Activated B cell treated with CpG ODN at 0.5 μM for 24 hours (primary cell): ENCODE data around the gene ECD. TPM values are rescaled to one million over a fixed set of nuclear protein-coding genes. Genes with fewer than 3 reads are reported as not detected.

Experiments
- ATAC-seq: fragments of 200-7000 bp; cut with Tn5 transposase; one replicate; pipeline ENCODE4 v1.10.0; 2021; ENCODE audit warnings: low read depth, mild to moderate bottlenecking, moderate library complexity
- CTCF ChIA-PET: fragments of 350-600 bp; sonication (Branson Sonifier 250); formaldehyde crosslinking; loops from one replicate; lab custom pipeline; 2021; ENCODE audit warnings: antibody characterized with exemption; lab: Charles Lee
- POLR2A ChIA-PET: fragments of 350-600 bp; sonication (Branson Sonifier 250); formaldehyde crosslinking; loops from one replicate; lab custom pipeline; 2021; ENCODE audit warnings: antibody characterized with exemption; lab: Charles Lee
- DNase-seq: peaks from one replicate; pipeline ENCODE4 v3.0.0; 2022
- H3K27ac Mint-ChIP-seq: one replicate; pipeline ENCODE4 v1.8.0; 2020; ENCODE audit warnings: mixed read lengths
- H3K27me3 Mint-ChIP-seq: one replicate; pipeline ENCODE4 v1.8.0; 2021; ENCODE audit warnings: mixed read lengths
- H3K36me3 Mint-ChIP-seq: one replicate; pipeline ENCODE4 v1.8.0; 2021; ENCODE audit warnings: low read depth, mixed read lengths
- H3K4me1 Mint-ChIP-seq: one replicate; pipeline ENCODE4 v1.8.0; 2021; ENCODE audit warnings: mixed read lengths
- H3K4me3 Mint-ChIP-seq: one replicate; pipeline ENCODE4 v1.8.0; 2020; ENCODE audit warnings: mild to moderate bottlenecking, mixed read lengths
- H3K9me3 Mint-ChIP-seq: one replicate; pipeline ENCODE4 v1.8.0; 2020; ENCODE audit warnings: mixed read lengths
- intact Hi-C: fragments of 100-400 bp; cut with micrococcal nuclease; formaldehyde crosslinking; loops from one replicate; pipeline ENCODE4 v1.15.1; 2024
- total RNA-seq: library from RNA; stranded (reverse); gene quantifications from 2 replicates; pipeline ENCODE4 v1.2.3, GENCODE V29; 2022
- TF ChIP-seq, protein P1 (sequence below): fragments of 200-600 bp; IDR thresholded peaks from one replicate; pipeline ENCODE4 v1.8.0; 2022; ENCODE audit warnings: antibody characterized with exemption, mild to moderate bottlenecking

ECD gene
- total RNA-seq, 1 donor from 2014 or later, result 35.0 TPM

DNA sequence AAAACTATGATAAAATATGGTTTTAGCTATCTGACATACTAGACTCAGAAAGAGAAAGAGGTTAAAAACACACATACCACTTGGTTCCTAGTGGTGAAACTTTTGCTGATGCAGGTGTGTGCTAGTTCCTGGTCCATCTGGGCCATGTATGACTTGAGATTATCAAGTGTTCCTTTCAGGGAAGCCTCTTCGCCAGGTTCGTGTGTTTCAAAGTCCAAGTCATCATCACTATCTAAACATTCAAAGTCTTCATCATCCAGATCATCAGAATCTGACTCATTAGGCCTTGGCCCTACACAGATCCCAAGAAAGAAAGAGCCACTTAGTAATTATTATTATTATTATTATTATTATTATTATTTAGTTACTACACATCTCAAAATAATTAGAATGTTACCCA lies 31.2 kb downstream of the ECD start:
- peaks cover 81% of the 10 kb centered on the region for H3K36me3 Mint-ChIP-seq
- peaks cover 17% of the 10 kb centered on the region for H3K4me1 Mint-ChIP-seq
- no peak for ATAC-seq
- TF ChIP-seq, protein P1, sequence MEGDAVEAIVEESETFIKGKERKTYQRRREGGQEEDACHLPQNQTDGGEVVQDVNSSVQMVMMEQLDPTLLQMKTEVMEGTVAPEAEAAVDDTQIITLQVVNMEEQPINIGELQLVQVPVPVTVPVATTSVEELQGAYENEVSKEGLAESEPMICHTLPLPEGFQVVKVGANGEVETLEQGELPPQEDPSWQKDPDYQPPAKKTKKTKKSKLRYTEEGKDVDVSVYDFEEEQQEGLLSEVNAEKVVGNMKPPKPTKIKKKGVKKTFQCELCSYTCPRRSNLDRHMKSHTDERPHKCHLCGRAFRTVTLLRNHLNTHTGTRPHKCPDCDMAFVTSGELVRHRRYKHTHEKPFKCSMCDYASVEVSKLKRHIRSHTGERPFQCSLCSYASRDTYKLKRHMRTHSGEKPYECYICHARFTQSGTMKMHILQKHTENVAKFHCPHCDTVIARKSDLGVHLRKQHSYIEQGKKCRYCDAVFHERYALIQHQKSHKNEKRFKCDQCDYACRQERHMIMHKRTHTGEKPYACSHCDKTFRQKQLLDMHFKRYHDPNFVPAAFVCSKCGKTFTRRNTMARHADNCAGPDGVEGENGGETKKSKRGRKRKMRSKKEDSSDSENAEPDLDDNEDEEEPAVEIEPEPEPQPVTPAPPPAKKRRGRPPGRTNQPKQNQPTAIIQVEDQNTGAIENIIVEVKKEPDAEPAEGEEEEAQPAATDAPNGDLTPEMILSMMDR, result no peak
- H3K27ac Mint-ChIP-seq, result no peak overlapping the region
- no peak overlapping the region for H3K4me3 Mint-ChIP-seq
- H3K27me3 Mint-ChIP-seq, result no peaks in the 10 kb centered on the region
- intact Hi-C loops, result no loop called here
- POLR2A ChIA-PET, result interaction anchor here (1.0 kb wide), 1 partner anchor 41 kb away, joined by 7 read pairs; no protein-coding TSS in a partner anchor
- DNase-seq, result no peak
- CTCF ChIA-PET, result interaction anchor here (1.6 to 2.0 kb wide), 2 partner anchors 21 to 23 kb away, joined by 3 to 4 read pairs; no protein-coding TSS in a partner anchor
- no peaks in the 10 kb centered on the region for H3K9me3 Mint-ChIP-seq

DNA sequence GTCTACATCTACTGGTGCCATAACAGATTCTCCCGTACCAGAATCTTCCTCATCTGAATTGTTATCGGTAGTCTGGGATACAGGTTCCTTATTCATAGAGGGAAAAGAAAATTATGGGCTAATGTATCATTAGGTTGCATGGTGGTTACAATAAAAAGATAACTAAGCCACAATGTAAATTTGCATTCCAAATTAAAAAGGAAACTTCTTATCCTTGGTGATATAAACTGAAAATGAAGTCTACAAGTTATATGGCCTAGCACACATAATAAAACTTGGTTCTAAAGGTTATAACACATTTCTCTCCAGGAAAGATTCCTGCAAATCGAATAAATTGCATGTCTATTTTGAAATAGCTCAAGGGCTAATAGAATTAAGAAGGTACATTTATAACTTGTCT lies 33.1 kb downstream of the ECD start:
- no peak overlapping the region for H3K27ac Mint-ChIP-seq
- no peak overlapping the region for H3K4me3 Mint-ChIP-seq
- CTCF ChIA-PET, result interaction anchor here (2.0 kb wide), 1 partner anchor 23 kb away, joined by 4 read pairs; no protein-coding TSS in a partner anchor
- POLR2A ChIA-PET, result interaction anchor here (1.3 kb wide), 1 partner anchor 38 kb away, joined by 3 read pairs; the partner anchor contains the start of gene P4HA1
- intact Hi-C loops, result no loop called here
- DNase-seq (no peak), ATAC-seq (no peak)
- peaks cover 26% of the 10 kb centered on the region for H3K4me1 Mint-ChIP-seq
- H3K36me3 Mint-ChIP-seq, result peaks cover 79% of the 10 kb centered on the region
- TF ChIP-seq, protein P1, result no peak
- H3K27me3 Mint-ChIP-seq, result no peaks in the 10 kb centered on the region
- H3K9me3 Mint-ChIP-seq, result no peaks in the 10 kb centered on the region

DNA sequence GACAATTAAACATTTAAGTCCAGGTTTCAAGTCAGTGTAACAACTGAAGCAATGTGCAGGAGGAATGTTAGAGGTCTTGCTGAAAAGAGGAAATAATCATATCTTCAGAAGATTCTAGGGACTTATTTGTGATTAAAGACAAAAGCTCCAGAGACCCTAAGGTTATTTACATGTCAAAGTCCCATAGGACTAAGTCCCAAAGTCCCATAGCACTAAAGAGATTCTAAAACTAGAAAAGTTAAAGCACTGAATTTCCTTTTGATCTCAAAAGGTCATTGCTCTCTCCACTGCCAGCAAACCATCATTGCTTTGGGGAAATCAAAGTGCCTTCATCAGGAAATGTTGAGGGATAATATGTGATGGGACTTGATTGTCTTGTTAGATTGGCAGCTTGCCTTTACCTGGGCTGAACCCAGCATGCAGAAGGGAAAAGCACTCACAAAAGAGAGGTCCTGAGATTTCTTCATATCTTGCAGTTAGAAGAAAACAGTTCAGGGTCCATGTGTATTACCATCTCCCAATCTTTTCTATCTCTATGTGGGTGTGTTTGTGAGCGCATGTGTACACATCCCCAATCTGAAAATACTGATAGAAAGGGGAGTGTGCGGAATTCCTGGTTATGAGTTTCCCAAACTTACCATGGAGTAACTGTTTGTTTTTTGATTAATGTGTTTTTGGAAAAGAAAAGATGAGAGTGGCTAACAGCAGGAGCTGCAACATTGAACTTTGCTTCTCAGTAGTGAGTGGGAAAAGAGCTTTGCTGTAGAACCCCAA lies 35.7 kb downstream of the ECD start:
- DNase-seq (no peak), ATAC-seq (peak; percentile 78)
- TF ChIP-seq, protein P1, result no peak
- ChIA-PET CTCF (interaction anchor here (1.8 kb wide), 1 partner anchor 27 kb away, joined by 9 read pairs; no protein-coding TSS in a partner anchor), POLR2A (interaction anchor here (0.5 to 1.8 kb wide), 4 partner anchors 36 to 1056 kb away, joined by 3 to 22 read pairs (median 6); partner anchors contain the start of gene P4HA1)
- Mint-ChIP-seq H3K27me3 (no peaks in the 10 kb centered on the region), H3K36me3 (peaks cover 64% of the 10 kb centered on the region), H3K4me1 (peaks cover 22% of the 10 kb centered on the region), H3K27ac (peak overlapping the region; percentile 81), H3K4me3 (peak overlapping the region; percentile 68), H3K9me3 (no peaks in the 10 kb centered on the region)
- intact Hi-C loops, result loop anchor here (1.0 kb wide), 1 partner anchor 36 kb away; the partner anchor contains the start of gene P4HA1

DNA sequence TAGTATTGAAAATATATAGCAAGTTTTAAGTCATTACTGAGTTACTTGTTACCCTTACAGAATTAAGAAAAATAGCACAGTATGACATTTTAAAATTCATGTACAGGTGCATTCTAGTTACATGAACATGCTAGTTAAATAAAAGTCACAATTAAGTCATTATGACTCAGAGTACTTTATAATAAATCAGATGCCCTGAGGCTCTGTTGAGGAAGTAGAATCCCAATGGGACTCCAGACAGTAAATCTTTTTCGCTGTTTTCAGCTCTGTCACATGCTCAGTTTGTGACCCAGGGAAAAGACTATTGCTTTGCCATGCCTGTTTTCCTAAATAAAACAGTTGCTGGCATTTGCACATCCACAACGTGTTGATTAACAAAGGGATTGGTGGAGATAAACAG lies 36.5 kb downstream of the ECD start:
- TF ChIP-seq, protein P1, result no peak
- intact Hi-C loops, result no loop called here
- POLR2A ChIA-PET, result interaction anchor here (0.6 to 0.7 kb wide), 3 partner anchors 32 to 1056 kb away, joined by 3 to 4 read pairs (median 3); no protein-coding TSS in a partner anchor

DNA sequence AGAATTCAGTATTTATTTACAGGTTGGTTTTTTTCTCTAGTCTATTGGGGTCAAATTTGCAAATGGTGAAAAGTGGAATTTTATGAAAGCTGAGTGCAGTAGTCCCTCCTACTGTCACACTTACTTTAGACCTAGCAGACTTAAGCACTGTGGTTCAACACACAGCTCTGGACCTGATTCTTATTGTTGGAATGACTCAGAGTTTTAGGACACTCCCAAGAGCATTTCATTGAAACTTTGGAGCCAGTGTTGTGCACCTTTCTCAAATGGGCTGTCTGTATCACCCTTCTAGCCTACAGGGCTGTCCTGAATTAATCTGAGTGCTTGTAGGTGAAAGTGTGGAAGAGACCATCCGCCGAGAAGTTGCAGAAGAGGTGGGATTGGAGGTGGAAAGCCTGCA lies 41.5 kb downstream of the ECD start:
- Mint-ChIP-seq H3K27me3 (no peaks in the 10 kb centered on the region), H3K4me3 (no peak overlapping the region), H3K27ac (no peak overlapping the region), H3K9me3 (no peaks in the 10 kb centered on the region), H3K4me1 (peaks cover 7% of the 10 kb centered on the region), H3K36me3 (peaks cover 50% of the 10 kb centered on the region)
- TF ChIP-seq, protein P1, result no peak
- ChIA-PET POLR2A (no interaction called here), CTCF (no interaction called here)
- ATAC-seq (no peak), DNase-seq (no peak)
- intact Hi-C loops, result no loop called here

More for the DNA sequence above, 36.5 kb downstream of the ECD start:
- CTCF ChIA-PET, result interaction anchor here (1.8 kb wide), 1 partner anchor 28 kb away, joined by 9 read pairs; no protein-coding TSS in a partner anchor
- Mint-ChIP-seq H3K4me3 (peak overlapping the region; percentile 68), H3K4me1 (peaks cover 22% of the 10 kb centered on the region), H3K36me3 (peaks cover 67% of the 10 kb centered on the region), H3K27ac (no peak overlapping the region), H3K9me3 (no peaks in the 10 kb centered on the region), H3K27me3 (no peaks in the 10 kb centered on the region)
- DNase-seq, result no peak
- no peak for ATAC-seq
